HG02759 (cell line): Measurements from ENCODE around the gene DMBT1.

Experiments used
- ATAC-seq: cut with Tn5 transposase; IDR thresholded peaks from one replicate; pipeline ENCODE4 v1.9.1; 2021; ENCODE audit warnings: mild to moderate bottlenecking, moderate library complexity; ENCODE audit not compliant: unreplicated experiment

The DMBT1 gene

DNA sequence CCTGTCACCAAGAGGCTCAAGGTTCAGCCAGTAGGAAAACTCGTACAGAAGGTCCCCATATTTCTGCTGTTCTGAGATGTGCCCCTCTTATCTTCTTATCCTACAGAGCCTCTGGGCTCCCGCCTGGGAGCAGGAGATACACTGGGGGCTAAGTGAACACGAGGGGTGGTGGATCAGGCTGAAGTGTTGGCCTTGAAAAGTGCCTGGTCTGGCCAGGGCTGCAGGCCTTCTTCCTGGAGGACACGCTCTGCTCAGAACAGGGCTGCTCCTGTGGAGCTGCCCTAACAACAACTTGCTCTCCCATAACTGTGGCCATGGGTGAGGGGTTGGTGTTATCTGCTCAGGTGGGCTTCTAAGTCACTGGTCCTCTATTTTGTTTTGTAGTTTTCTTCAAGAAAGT, 105.4 kb downstream of the DMBT1 start:
- ATAC-seq: no peak

- ATAC-seq: no peak
These were observed 108.5 kb downstream of the DMBT1 start for GRCh38 chr10:122669045-122669444.

DNA sequence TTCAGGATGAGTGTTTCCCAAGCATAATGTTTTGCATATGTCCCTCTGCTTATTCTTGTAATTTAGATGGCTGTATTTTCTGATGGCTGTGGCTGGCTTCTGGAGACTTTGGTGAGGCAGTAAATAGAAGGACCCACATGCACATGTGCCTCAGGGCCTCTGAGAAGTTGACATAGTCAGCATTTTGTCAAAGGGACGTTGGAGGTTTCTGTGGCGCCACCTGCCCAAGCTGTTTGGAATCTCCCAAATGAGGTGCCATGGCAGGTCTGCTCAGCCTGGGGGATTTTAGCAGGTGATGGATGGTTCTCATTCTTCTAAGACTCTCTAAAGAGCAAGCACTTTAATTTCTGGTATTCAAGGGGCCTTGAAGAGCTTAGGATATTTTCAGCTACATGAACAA, 109.3 kb downstream of the DMBT1 start:
- no peak for ATAC-seq

GRCh38 chr10:122671355-122671754, 110.8 kb downstream of the DMBT1 start:
- no peak for ATAC-seq

GRCh38 chr10:122672655-122673054, 112.1 kb downstream of the DMBT1 start:
- ATAC-seq: no peak

- ATAC-seq: no peak
These were observed 112.7 kb downstream of the DMBT1 start for GRCh38 chr10:122673269-122673668.

- ATAC-seq: no peak
These were observed 113.2 kb downstream of the DMBT1 start for GRCh38 chr10:122673731-122674130.

DNA sequence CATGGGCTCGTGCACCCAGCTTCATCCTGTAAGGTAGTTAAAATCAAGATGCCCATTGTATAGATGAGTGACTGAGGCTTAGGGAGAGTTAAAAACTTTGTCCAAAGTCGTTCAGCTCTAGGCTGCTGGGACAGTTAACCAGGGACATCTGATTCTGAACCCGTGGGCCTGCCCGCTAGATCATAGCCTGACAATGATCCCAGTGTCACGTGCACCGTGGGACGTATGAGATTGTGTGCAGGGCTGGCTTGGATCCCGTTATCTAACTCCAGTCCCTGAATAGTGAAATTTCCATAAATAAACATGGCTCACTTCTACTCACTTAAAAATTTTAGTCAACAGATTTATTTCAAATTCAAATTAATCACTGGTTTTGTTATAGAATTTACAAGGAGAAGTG, 114.2 kb downstream of the DMBT1 start:
- ATAC-seq: no peak

DNA sequence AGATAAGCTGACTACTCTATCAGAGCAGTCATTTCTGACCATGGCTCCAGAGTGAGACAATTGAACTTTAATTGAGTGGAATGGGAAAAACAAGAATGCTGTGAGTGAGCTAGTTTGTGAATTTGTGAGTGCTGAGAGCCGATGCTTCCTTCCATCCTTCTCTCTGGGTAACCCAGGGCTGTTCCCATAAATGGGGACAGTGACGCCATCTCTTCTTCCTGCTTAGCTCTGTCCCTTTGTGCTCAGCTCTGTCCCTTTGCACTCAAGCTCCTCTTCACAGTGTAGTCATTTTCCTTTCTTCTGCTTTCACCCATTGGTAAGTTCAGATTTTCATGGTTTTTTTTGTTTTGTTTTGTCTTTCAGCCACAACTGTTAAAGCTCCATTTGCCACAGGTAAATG, 114.7 kb downstream of the DMBT1 start:
- no peak for ATAC-seq

DNA sequence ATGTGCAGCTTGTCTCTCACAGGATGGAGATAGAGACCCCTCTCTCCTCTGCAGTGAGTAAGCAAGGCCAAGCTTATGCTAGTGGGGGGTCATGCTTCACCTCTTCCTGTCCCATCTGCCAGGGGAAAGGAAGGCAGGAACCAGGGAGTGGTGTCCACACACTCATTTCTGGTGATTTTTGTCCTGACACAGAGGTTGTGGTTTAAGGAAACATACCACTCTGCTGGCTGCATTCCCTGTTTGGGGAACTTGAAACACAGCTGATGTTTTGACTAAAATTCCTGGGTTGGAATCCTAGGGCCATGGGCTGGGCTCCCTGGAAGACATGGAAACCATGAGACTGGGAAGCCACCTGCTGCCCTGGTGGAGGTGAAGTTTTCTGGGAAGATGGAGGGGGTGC, 117.7 kb downstream of the DMBT1 start:
- no peak for ATAC-seq

- no peak for ATAC-seq
These were observed 122.0 kb downstream of the DMBT1 start for GRCh38 chr10:122682522-122682921.

- ATAC-seq: no peak
These were observed 127.9 kb downstream of the DMBT1 start for GRCh38 chr10:122688293-122688989.

DNA sequence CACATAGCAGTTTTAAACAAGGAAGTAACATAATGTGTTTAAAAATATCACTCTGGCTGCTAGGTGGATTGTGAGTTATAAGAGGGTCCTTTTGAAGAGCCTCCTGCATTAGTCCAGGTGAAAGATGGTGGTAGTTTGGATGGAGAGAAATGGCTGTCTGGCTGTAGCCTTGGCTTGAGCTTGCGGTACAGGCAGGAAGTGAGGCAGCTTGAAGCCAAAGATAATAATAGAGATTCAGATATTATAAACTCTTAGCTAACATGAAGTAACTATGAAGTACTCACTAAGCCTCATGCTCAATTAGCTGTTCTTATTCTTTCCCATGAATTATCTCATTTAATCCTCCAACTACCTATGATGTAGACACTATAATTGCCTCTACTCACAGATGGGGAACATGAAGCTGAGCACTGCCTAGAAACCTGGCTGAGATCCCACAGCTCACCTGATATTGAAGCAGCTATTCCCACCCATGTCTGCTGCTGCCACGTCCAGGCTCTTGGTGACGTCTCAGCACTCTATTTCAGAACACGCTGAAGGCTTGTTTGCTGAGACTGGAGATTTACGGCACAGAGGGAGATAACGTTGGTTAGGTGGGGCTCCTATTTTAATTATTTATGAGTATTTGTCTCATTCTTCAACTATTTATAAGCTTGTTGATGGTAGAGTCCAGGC, 128.7 kb downstream of the DMBT1 start:
- ATAC-seq: no peak

DNA sequence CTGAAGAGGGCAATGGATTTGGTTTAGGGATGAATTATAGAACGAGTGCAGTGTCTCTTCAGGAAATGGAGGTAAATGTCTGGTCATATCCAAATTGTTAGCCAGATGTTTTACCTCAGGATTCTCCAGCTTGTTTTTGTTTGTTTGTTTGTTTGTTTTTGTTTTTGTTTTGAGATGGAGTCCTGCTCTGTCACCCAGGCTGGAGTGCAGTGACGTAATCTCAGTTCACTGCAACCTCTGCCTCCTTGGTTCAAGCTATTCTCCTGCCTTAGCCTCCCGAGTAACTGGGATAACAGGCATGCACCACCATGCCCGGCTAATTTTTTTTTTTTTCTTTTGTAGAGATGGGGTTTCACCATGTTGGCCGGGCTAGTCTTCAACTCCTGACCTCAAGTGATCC, 132.2 kb downstream of the DMBT1 start:
- no peak for ATAC-seq
